SK-MEL-5 (cell line): ENCODE measurements around the gene NAP1L2. TPM values are rescaled to one million over a fixed set of nuclear protein-coding genes. Genes with fewer than 3 reads are reported as not detected.
"Not testable (repeated sequence)": the region's sequence is repeated elsewhere in the genome, so short reads cannot be mapped to it uniquely, and the experiment has no call there.

Experiments
- DNase-seq: peaks from one replicate; pipeline ENCODE4 v3.0.0-alpha.2; 2016; ENCODE audit warnings: low read depth, low spot score
- in situ Hi-C: cut with HindIII; loops from 2 replicates; pipeline ENCODE4 v1.10.0; 2016; ENCODE audit warnings: low sequenced_read_pairs, high pct_unique_total_duplicates, low pct_unique_long_range_greater_than_20kb
- polyA plus RNA-seq, 2 experiments: library from polyadenylated mRNA; depleted of rRNA; stranded (reverse); fragments of >200 nt; gene quantifications; 2 replicates each; pipeline ENCODE4 v1.2.3, GENCODE V29; 2015
- total RNA-seq: library from RNA; depleted of rRNA; stranded (reverse); fragments of >200 nt; shearing (Covaris generic); gene quantifications from 2 replicates; pipeline ENCODE4 v1.2.3, GENCODE V29; 2014; rRNA removed

NAP1L2 gene, protein sequence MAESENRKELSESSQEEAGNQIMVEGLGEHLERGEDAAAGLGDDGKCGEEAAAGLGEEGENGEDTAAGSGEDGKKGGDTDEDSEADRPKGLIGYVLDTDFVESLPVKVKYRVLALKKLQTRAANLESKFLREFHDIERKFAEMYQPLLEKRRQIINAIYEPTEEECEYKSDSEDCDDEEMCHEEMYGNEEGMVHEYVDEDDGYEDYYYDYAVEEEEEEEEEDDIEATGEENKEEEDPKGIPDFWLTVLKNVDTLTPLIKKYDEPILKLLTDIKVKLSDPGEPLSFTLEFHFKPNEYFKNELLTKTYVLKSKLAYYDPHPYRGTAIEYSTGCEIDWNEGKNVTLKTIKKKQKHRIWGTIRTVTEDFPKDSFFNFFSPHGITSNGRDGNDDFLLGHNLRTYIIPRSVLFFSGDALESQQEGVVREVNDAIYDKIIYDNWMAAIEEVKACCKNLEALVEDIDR
- 0.37 and 1.2 TPM in 2 replicates for total RNA-seq
- polyA plus RNA-seq (2015; cell fraction: cytosol; rRNA removed), result 1.8 and 1.9 TPM in 2 replicates
- 0.42 and 1.7 TPM in 2 replicates for polyA plus RNA-seq (2015; cell fraction: nucleus; rRNA removed)

GRCh38 chrX:73214426-73215094, at the start of gene NAP1L2:
Gene NAP1L2 (minus strand): TSS chrX:73214851. CDS start chrX:73214492, 359 bp downstream.
- DNase-seq, result peak; percentile 25
- in situ Hi-C loops, result no loop called here

- in situ Hi-C loops, result no loop called here
- DNase-seq, result peak; percentile 44
These were observed 48.3 kb upstream of the NAP1L2 start for GRCh38 chrX:73262991-73263390.

- in situ Hi-C loops, result no loop called here
- no peak for DNase-seq
These were observed 24.6 kb upstream of the NAP1L2 start for GRCh38 chrX:73239242-73239641.

GRCh38 chrX:73217621-73218020, 3.0 kb upstream of the NAP1L2 start:
- in situ Hi-C loops, result no loop called here
- no peak for DNase-seq

GRCh38 chrX:73215246-73215645, 595 bp upstream of the NAP1L2 start:
- DNase-seq, result no peak
- in situ Hi-C loops, result no loop called here

- no peak for DNase-seq
- in situ Hi-C loops, result no loop called here
These were observed 771 bp downstream of the NAP1L2 start for GRCh38 chrX:73213734-73214425.

- in situ Hi-C loops, result no loop called here
- no peak for DNase-seq
These were observed 8.3 kb downstream of the NAP1L2 start for GRCh38 chrX:73206366-73206765.

- in situ Hi-C loops, result no loop called here
- no peak for DNase-seq
These were observed 32.0 kb downstream of the NAP1L2 start for GRCh38 chrX:73182502-73183114.

DNA sequence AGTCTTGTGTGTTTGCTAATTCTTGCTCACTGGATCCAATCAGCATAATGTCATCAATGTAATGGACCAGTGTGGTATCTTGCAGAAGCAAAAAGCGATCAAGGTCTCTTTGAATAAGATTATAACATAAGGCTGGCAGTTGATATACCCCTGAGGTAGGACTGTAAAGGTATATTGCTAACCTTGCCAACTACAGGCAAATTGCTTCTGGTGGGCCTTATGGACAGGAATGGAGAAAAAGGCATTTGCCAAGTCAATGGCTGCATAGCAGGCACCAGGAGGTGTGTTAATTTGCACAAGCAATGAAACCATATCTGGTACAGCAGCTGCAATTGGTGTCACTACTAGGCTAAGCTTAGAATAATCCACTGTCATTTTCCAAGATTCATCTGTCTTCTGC, 45.7 kb downstream of the NAP1L2 start:
- in situ Hi-C loops, DNase-seq: not testable (repeated sequence)

Other genes with a start within 250 kb of the NAP1L2 start
- not detected in 2 replicates for gene PABPC1L2B, start 211.9 kb downstream of the NAP1L2 start, total RNA-seq
- gene PABPC1L2A, start 135.3 kb downstream of the NAP1L2 start, total RNA-seq, result not detected in 2 replicates
- not detected in 2 replicates for gene CDX4, start 232.2 kb upstream of the NAP1L2 start, total RNA-seq